NCI-H510A treated with DMSO at 0.1 percent for 48 hours (cell line): Measurements from ENCODE around the gene ST14.
A peak's percentile ranks its signal among the peaks of the same experiment; 100 is the strongest.
"Not testable (repeated sequence)": the region's sequence is repeated elsewhere in the genome, so short reads cannot be mapped to it uniquely, and the experiment has no call there.

ENCODE experiments used
- DNase-seq: peaks from one replicate; lab custom pipeline; 2025; lab: John Stamatoyannopoulos, UW

The ST14 gene

GRCh38 chr11:130164221-130164570 lies 4.6 kb downstream of the ST14 start:
- no peak for DNase-seq

GRCh38 chr11:130165601-130166456 lies 6.2 kb downstream of the ST14 start:
- DNase-seq: no peak

GRCh38 chr11:130166457-130166784 lies 6.8 kb downstream of the ST14 start:
- DNase-seq: no peak

- DNase-seq: no peak
Observed at GRCh38 chr11:130167146-130167545, 7.6 kb downstream of the ST14 start.

GRCh38 chr11:130168105-130168504 lies 8.5 kb downstream of the ST14 start:
- DNase-seq: no peak

GRCh38 chr11:130170345-130170744 lies 10.8 kb downstream of the ST14 start:
- no peak for DNase-seq

- no peak for DNase-seq
Observed at GRCh38 chr11:130171534-130171933, 12.0 kb downstream of the ST14 start.

- not testable (repeated sequence) for DNase-seq
Observed at GRCh38 chr11:130172001-130172400, 12.4 kb downstream of the ST14 start.

- DNase-seq: no peak
Observed at GRCh38 chr11:130174642-130175041, 15.1 kb downstream of the ST14 start.

- DNase-seq: no peak
Observed at GRCh38 chr11:130175898-130176297, 16.3 kb downstream of the ST14 start.

- peak; percentile 52 for DNase-seq
Observed at GRCh38 chr11:130177782-130178181, 18.2 kb downstream of the ST14 start.

- peak; percentile 46 for DNase-seq
Observed at GRCh38 chr11:130178441-130179339, 19.1 kb downstream of the ST14 start.

GRCh38 chr11:130179396-130180306 lies 20.1 kb downstream of the ST14 start:
- peak; percentile 53 for DNase-seq

- DNase-seq: peak; percentile 61
Observed at GRCh38 chr11:130180491-130180890, 20.9 kb downstream of the ST14 start.

GRCh38 chr11:130180896-130181294 lies 21.3 kb downstream of the ST14 start:
- no peak for DNase-seq

GRCh38 chr11:130181295-130182272 lies 22.0 kb downstream of the ST14 start:
- peak; percentile 97 for DNase-seq

- no peak for DNase-seq
Observed at GRCh38 chr11:130183878-130184610, 24.5 kb downstream of the ST14 start.

GRCh38 chr11:130187096-130187495 lies 27.5 kb downstream of the ST14 start:
- no peak for DNase-seq

GRCh38 chr11:130188047-130188446 lies 28.5 kb downstream of the ST14 start:
- no peak for DNase-seq
